ENCODE measurements around the gene ARHGEF4. TPM values are rescaled to one million over a fixed set of nuclear protein-coding genes. Genes with fewer than 3 reads are reported as not detected.

Gene ARHGEF4
- total and polyA plus RNA-seq, 10 of the 15 experiments (the other 5 are each of a cell fraction or from before 2014, with no cell fraction given), result 0.02 to 0.24 (median 0.16) TPM; not detected in 6

DNA sequence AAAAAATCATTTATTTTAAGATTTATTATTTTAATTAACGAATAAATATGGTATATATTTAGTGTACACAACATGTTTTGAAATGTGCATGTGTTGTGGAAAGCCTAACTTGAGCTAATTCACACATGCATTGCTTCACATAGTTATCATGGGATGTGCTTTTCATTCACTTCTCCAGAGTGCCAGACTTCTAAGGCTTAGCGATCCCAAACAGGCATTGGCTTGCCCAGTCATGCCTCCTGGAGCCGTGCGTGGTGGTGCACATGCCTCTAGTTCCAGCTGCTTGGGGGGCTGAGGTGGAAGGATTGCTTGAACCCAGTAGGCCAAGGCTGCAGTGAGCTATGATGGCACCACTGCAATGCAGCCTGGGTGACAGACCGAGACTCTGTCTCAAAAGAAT, 40.5 kb downstream of the ARHGEF4 start:
- Histone ChIP-seq H3K9me3 (replicated peaks; ENCODE audit: control insufficient read depth, insufficient read depth, low read length) (no peaks in the 10 kb centered on the region), H3K27me3 (replicated peaks in 1 of 2; ENCODE audit: control insufficient read depth in 2 of 2, insufficient read depth in 2 of 2, low read length in 1 of 2) (no peaks in the 10 kb centered on the region; a peak in 1 of 4 replicates), H3K4me3 (no peak overlapping the region), H3K9ac (ENCODE audit: control insufficient read depth, insufficient read depth, low read length) (no peak overlapping the region), H3K36me3 (ENCODE audit: control insufficient read depth in 2 of 2, insufficient read depth in 2 of 2, low read length in 1 of 2) (no peaks in the 10 kb centered on the region), H2AFZ (ENCODE audit: control insufficient read depth, low read depth, low read length) (no peak overlapping the region), H3K79me2 (ENCODE audit: control insufficient read depth, insufficient read depth, low read length) (no peaks in the 10 kb centered on the region), H4K20me1 (ENCODE audit: control insufficient read depth, insufficient read depth) (no peaks in the 10 kb centered on the region), H3K4me1 (ENCODE audit: control insufficient read depth, insufficient read depth, low read length) (no peaks in the 10 kb centered on the region), H3K27ac (ENCODE audit: control insufficient read depth, insufficient read depth) (no peak overlapping the region), H3K4me2 (ENCODE audit: control insufficient read depth, insufficient read depth) (no peak overlapping the region)
- no peak for DNase-seq (ENCODE audit: low read depth, low spot score)
- WGBS (ENCODE audit: insufficient coverage, insufficient replicate concordance, low lambda C conversion rate, missing lambda C conversion rate), result 53% methylated on average over 5 of the region's 5 CpGs
- SMC1A ChIA-PET (ENCODE audit: uncharacterized antibody, unreplicated experiment), result no interaction called here
- ATAC-seq, result no peak
- POLR2A ChIA-PET, result no interaction called here
- no peak for FAIRE-seq
- RAD21 ChIA-PET (ENCODE audit: unreplicated experiment), result interaction anchor here (1.0 to 1.6 kb wide), 2 partner anchors 78 to 80 kb away, joined by 4 to 7 read pairs; no protein-coding TSS in a partner anchor
- in situ Hi-C loops (cut with MboI), result no loop called here
- intact Hi-C loops (cut with micrococcal nuclease; ENCODE audit: unreplicated experiment), result no loop called here
- CTCF ChIA-PET, result interaction anchor here (11.5 kb wide), 1 partner anchor 78 kb away, joined by 265 read pairs; no protein-coding TSS in a partner anchor
- no TSS peak for BruUV-seq (replicated peaks)
- TF ChIP-seq EP300 (IDR thresholded peaks at IDR 0.05; ENCODE audit: borderline replicate concordance in 1 of 2, control insufficient read depth in 1 of 2, low read depth in 2 of 2, low read length in 2 of 2) (no peak), BCLAF1 (IDR thresholded peaks at IDR 0.05) (no peak), GATAD2B (conservative IDR thresholded peaks at IDR 0.05; ENCODE audit: low read depth) (no peak), REST (IDR thresholded peaks at IDR 0.05; ENCODE audit: low read depth, low read length) (no peak), CEBPB (IDR thresholded peaks at IDR 0.05; ENCODE audit: borderline replicate concordance in 1 of 2, low read depth in 2 of 2, low read length in 2 of 2) (no peak), CBFB (IDR thresholded peaks at IDR 0.05; ENCODE audit: low read depth) (no peak), E2F8 (IDR thresholded peaks at IDR 0.05; ENCODE audit: low read depth, partially characterized antibody) (no peak), CREB1 (IDR thresholded peaks at IDR 0.05; ENCODE audit: low read depth) (no peak), TBL1XR1 (IDR thresholded peaks at IDR 0.05; ENCODE audit: low read depth, low read length) (no peak), BHLHE40 (IDR thresholded peaks at IDR 0.05; ENCODE audit: borderline replicate concordance in 1 of 2, low read depth in 2 of 2, low read length in 1 of 2) (no peak)
- TF ChIP-seq, protein P1, sequence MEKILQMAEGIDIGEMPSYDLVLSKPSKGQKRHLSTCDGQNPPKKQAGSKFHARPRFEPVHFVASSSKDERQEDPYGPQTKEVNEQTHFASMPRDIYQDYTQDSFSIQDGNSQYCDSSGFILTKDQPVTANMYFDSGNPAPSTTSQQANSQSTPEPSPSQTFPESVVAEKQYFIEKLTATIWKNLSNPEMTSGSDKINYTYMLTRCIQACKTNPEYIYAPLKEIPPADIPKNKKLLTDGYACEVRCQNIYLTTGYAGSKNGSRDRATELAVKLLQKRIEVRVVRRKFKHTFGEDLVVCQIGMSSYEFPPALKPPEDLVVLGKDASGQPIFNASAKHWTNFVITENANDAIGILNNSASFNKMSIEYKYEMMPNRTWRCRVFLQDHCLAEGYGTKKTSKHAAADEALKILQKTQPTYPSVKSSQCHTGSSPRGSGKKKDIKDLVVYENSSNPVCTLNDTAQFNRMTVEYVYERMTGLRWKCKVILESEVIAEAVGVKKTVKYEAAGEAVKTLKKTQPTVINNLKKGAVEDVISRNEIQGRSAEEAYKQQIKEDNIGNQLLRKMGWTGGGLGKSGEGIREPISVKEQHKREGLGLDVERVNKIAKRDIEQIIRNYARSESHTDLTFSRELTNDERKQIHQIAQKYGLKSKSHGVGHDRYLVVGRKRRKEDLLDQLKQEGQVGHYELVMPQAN (conservative IDR thresholded peaks at IDR 0.05), result no peak
